ENCODE data around the gene SCT.

- TF ChIP-seq POLR2AphosphoS5 (IDR thresholded peaks at IDR 0.05; ENCODE audit: low read depth) (no peak), EZH2 (IDR thresholded peaks at IDR 0.05; ENCODE audit: low read depth, unreplicated experiment) (no peak), CTCF (conservative IDR thresholded peaks at IDR 0.05; ENCODE audit: low read depth in 2 of 2) (no peak), EZH2phosphoT487 (IDR thresholded peaks at IDR 0.05; ENCODE audit: unreplicated experiment) (no peak), STAT1 (IDR thresholded peaks at IDR 0.05; ENCODE audit: unreplicated experiment) (no peak)
Observed at GRCh38 chr11:581342-581741, 45.6 kb downstream of the SCT start.

Data from GM23338 (cell line).